T-helper 9 cell (primary cell): Measurements from ENCODE around the gene DPP10.
"Not testable (repeated sequence)": the region's sequence is repeated elsewhere in the genome, so short reads cannot be mapped to it uniquely, and the experiment has no call there.

ENCODE experiments used
- DNase-seq: peaks from one replicate; pipeline ENCODE4 v3.0.0-alpha.2; 2020

DPP10 gene

GRCh38 chr2:115305712-115306111, 863.3 kb downstream of the DPP10 start:
- no peak for DNase-seq

GRCh38 chr2:115314119-115314518, 871.7 kb downstream of the DPP10 start:
- DNase-seq = no peak

GRCh38 chr2:115327061-115327460, 884.6 kb downstream of the DPP10 start:
- DNase-seq = no peak

DNA sequence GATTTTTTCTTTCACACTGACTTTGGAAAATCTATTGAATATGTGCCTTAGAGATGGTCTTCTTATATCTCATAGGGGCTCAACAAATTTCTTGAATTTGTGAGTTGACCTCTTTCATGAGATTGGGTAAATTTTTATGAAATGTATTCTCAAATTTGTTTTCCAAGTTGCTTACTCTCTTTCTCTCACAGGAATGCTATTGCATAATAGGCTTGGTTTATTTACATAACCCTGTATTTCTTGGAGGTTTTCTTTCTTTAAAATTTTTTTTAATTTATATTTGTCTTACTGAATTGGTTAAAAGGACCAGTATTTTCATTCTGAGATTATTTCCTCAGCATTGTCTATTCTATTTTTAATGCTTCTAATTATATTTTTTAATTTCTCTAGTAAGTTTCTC, 917.1 kb downstream of the DPP10 start:
- no peak for DNase-seq

DNA sequence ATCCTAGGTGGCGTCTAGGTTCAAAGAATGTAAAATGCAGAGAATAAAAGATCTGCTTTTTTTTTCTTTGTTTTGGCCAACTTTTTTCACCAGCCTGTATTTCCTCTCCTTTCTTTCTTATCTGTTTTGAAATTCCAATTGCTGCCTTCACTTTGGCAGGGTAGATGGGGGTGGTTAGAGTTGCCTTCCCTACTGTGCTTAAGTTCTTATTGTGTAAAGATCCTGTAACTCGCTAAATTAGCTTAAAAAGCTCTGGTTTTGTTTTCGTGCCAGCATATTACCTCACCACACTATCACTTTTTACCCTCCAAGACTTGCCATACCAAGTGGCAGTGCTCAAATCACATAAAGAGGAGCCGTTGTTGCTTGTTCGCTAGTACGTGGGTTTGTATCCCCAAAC, 921.7 kb downstream of the DPP10 start:
- DNase-seq = no peak

DNA sequence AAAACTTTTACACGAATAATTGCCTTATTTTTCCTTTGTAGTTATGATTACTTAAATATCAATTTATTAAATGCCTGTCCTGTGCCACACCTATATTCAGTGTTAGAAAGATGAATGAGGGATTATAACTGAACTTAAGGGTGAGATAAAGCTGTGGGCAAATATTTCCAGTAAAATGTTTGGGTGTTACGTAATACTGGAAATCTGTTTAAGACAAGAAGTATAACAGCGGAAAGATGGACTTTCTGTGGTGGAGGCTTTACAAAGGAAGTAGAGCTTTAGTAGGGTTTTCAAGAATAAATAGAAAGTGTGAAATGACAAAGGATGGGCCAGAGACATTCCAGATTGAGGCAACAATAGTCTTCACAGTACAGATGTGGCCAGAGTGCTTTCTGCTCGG, 927.0 kb downstream of the DPP10 start:
- DNase-seq = no peak

DNA sequence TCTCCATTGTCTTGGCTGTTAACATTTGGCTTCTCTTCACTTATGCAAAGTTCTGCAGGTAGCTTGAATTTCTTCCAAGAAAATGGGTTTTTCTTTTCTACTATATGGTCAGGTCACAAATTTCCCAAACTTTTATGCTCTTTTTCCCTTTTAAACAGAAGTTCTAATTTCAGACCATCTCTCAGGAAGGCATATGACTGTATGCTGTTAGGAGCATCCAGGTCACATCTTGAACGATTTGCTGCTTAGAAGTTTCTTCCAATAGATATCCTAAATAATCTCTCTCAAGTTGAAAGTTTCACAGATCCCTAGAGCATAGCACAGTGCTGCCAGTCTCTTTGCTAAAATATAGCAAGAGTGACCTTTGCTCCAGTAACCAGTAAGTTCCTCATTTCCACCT, 932.5 kb downstream of the DPP10 start:
- DNase-seq = no peak

- DNase-seq = no peak
Observed at GRCh38 chr2:115384399-115384798, 942.0 kb downstream of the DPP10 start.

- no peak for DNase-seq
Observed at GRCh38 chr2:115386465-115386864, 944.0 kb downstream of the DPP10 start.

DNA sequence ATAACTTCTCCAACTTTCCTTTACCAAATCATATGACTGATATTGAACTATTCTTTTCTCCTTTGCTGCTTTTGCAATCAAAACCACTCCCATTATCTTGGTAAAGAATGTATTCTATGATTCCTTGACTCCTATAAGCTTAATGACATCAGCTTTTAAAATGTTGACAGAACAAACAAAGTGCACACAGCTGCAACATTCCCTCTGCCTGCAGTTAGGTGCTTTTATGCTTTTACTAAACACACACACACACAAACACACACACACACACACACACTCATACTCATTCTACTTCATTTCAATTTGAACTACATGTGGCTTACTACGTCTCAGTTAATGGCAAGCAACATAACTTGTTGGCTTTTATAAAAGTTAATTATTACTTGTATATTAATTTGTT, 946.6 kb downstream of the DPP10 start:
- no peak for DNase-seq

- no peak for DNase-seq
Observed at GRCh38 chr2:115389898-115390565, 947.6 kb downstream of the DPP10 start.

DNA sequence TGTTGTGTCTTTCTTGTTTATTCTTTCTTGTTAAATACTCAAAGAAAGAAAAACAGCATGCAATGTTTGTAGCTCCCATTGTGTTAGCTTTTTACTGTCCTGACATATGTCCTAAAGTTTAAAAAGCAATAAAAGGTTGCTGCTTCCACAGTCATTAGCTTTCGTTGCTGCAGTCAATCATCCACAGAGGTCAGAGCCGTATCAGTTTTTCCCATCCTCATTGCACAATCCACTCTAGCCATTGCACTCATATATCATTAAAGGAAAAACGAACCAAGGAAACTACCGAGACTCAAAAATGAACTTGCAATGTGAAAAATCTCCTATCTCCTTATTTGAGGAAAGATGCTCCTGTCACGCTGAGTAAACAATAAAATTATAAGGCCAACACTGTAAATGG, 954.1 kb downstream of the DPP10 start:
- DNase-seq = no peak

DNA sequence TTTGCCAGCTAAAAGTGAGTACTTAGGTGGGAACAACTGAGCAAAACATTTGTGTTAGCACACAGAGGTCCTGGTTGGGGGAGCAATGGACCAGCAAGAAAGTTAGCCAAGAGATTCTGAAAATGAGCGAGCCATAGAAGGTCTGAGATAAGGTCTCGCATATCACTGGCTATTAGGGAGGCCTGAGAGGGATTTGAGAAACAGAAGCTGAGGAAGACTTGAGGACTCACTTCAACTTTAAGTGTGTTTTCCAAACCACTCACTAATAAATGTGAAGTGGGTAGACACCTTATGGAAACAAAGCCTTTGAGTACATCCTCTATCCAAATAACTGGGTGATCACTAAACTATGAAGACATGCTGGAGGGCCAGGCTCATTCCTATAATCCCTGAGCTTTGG, 958.5 kb downstream of the DPP10 start:
- DNase-seq = no peak

DNA sequence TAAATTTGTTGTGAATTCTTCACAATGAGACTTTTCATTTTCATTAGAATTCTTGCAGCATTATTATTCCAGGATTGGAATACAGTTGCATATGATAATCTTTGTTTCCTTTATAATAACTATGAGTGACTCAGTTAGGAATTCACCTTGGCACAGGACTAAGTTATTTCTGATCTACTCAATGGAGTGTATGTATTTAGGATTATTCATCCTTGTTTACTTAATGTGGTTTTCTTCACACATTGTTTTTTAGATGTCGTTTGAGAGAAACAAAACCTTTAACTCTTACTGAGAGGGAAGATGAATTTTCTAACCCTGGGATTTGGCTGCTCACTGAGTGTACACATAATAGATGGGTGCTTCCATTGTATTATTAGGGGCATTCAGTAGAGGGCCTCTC, 970.1 kb downstream of the DPP10 start:
- DNase-seq = no peak

- DNase-seq = no peak
Observed at GRCh38 chr2:115413791-115414190, 971.4 kb downstream of the DPP10 start.

DNA sequence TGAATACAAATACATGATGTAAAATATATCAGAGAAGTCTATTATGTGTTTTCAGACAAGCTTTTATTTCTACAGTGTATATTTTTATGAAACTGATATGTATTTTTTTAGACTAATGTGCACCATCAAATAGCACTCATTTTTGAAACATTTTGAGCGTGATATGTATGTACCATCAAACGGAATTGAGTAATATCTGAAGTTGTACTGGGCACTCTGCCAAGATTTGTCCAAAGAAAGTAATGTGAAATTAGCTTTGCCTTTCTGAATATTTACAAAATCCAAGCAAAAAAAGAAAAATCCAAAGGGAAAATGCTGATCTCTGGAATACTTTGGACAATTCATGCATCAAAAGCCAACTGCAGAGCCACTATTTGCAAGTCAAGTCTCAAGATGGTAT, 972.0 kb downstream of the DPP10 start:
- no peak for DNase-seq

GRCh38 chr2:115422004-115422634, 979.7 kb downstream of the DPP10 start:
- DNase-seq = no peak

DNA sequence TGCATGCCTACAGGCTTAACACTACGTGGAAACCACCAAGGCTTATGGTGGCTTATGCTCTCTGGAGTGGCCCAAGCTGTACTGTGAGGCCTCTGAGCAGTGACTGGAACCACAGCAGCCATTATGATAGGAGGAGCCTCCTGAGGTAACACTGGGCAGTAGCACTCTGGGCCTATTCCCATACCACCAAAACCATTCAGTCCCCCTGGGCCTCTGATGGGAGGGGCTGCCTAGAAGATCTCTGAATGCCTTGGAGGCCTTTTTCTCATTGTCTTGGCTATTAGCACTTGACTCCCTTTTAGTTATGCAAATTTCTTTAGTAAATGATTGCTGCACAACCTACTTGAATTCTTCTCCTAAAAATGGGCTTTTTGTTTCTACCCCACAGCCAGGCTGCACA, 985.0 kb downstream of the DPP10 start:
- no peak for DNase-seq

DNA sequence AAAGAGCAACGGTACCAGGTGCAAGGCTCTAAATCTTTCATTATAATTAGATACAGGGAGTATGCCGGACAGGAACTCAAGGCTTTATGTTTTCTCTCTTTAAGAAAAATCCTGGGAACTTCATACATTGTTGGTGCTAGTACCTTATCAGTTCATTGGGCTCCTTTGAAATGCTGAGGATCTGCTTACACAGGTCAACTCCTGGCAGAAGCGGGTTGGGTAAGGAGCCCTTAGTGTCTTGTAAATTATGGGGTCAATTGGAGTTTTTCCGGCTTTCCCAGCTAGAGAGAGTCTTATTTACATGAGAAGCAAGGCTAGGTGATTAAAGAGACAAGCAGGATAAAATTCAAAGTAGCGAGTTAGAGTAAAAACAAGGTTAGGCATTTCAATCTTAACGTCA, 998.3 kb downstream of the DPP10 start:
- DNase-seq = not testable (repeated sequence)

DNA sequence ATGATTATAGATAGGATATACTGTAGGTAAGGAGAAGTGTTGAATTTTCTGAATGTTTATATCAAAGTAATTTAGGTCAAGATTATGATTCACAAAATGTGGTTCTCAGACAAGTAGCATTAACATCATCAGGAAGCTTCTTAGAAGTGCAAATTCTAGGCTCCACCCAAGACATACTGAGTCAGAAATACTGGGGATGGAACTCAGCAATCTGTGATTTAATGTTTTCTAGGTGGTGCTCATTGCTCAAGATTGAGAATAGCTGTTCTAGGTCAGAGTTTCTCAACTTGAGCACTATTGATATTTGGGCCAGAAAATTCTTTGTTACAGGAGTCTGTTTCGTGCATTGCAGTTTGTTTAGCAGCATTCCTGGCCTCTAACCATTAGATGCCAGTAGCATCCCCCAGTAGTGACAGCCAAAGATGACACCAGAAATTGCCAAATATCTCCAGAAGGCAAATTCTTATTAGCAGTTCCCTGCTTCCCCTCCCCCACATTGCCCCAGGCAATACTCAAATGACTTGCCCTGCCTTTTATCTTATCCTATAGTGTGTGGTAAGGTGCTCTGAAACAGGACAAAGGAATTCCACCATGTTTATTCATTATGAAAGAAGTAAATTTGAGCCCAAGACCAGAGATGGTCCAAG, 1001.2 kb downstream of the DPP10 start:
- DNase-seq = no peak

DNA sequence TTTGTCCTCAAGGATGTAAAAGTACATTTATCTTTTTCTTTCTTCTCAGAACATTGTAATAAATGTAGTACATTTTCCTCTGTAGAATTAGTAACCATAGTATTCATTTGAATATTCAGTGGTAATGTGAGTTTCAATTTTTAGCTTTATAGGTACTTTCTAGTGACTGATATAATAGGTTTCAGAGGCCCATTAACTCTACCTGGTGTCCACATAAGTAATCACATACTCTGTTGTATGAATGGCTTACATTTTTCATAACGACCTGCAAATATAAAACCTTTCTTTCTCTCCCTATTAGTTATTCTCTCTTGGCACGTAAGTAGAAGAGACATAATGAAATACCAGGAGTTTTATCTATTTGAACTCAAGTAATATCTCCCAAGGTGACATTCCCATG, 1017.6 kb downstream of the DPP10 start:
- no peak for DNase-seq

DNA sequence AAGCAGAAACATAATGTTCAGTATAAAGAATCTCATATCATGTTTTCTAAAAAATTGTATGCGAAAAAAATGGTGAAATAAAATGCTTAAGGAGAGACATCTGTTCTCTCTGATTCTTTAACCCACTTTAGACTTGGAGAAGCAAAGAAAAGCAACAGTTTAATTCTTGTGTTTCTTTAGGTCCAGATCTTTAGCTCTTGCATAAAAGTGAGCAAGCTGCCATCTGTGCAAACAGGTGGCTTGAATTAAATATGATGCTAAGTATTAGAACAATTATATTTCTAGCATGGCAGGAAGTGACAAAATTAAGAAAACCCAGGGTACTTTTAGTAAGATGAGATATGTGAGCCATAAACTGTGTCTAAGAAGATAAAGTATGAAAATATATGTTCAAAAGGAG, 1038.3 kb downstream of the DPP10 start:
- DNase-seq = no peak

GRCh38 chr2:115481842-115482241, 1039.4 kb downstream of the DPP10 start:
- DNase-seq = no peak

GRCh38 chr2:115483666-115484065, 1041.2 kb downstream of the DPP10 start:
- DNase-seq = no peak

DNA sequence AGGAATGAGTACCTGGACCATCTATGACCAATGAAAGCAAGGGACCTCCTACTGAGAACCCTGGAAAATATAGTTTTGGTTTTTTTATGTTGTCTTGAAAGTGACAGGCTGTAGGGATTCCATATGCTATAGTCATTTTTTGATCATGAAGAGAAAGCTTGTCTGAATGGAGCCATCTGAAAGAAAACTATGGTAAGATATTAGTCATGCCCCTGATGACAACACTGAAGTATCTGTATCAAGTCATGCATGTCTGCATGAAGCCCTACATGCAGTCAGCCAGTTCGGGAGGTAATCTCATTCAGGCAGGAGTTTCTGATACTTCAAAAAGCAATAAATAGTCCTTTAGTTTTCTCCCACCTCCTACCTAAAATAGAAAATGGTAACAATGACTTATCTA, 1042.0 kb downstream of the DPP10 start:
- DNase-seq = no peak
